Right lobe of liver (tissue), 6 donors: ENCODE results near the gene SOD1. TPM values are rescaled to one million over a fixed set of nuclear protein-coding genes. Genes with fewer than 3 reads are reported as not detected.
"Not testable (repeated sequence)": the region's sequence is repeated elsewhere in the genome, so short reads cannot be mapped to it uniquely, and the experiment has no call there.

Experiments used
- ATAC-seq, 4 donors: fragments of 200-7000 bp; cut with Tn5 transposase; one replicate each; pipeline ENCODE4 v1.9.1; 2020; ENCODE audit warnings: mild to moderate bottlenecking in 4 of 4, moderate library complexity in 4 of 4
- DNase-seq, 3 donors: peaks; one replicate each; pipeline ENCODE4 v3.0.0-alpha.2; 2020
- H3K27ac ChIP-seq, 3 donors: fragments of 200-600 bp; one replicate each; pipeline ENCODE4 v1.8.0; 2022
- H3K27me3 ChIP-seq, 2 donors: fragments of 200-600 bp; one replicate each; pipeline ENCODE4 v1.8.0; 2022
- H3K36me3 ChIP-seq, 4 donors: fragments of 200-600 bp; sonication (generic) in 1 of 4; one replicate each; pipeline versions ENCODE4 v1.5.1 to v1.8.0; 2017 to 2022; ENCODE audit warnings: control low read depth in 1 of 4
- H3K4me1 ChIP-seq, 4 donors: fragments of 200-600 bp; sonication (generic) in 1 of 4; one replicate each; pipeline versions ENCODE4 v1.5.1 to v1.8.0; 2017 to 2022; ENCODE audit warnings: control low read depth in 1 of 4
- H3K4me3 ChIP-seq, 3 donors: fragments of 200-600 bp; one replicate each; pipeline ENCODE4 v1.8.0; 2022
- H3K9me3 ChIP-seq, 4 donors: fragments of 200-600 bp; sonication (generic) in 1 of 4; one replicate each; pipeline versions ENCODE4 v1.5.1 to v1.8.0; 2017 to 2022; ENCODE audit warnings: control low read depth in 1 of 4
- POLR2A ChIP-seq: fragments of 450-650 bp; IDR thresholded peaks from one replicate; pipeline ENCODE4 v1.6.1; 2017; ENCODE audit warnings: antibody characterized with exemption, mild to moderate bottlenecking
- WGBS: methylation state at CpG from one replicate; pipeline ENCODE4 v1.1.6; 2018; ENCODE audit warnings: low coverage, low lambda C conversion rate; ENCODE audit not compliant: insufficient coverage; ENCODE audit errors: missing lambda C conversion rate; 5-methylcytosine and 5-hydroxymethylcytosine counted together
- intact Hi-C, 2 donors: fragments of 100-400 bp; cut with DNase I; formaldehyde crosslinking; loops; one replicate each; pipeline versions ENCODE4 v1.11.2 to v1.14.1; 2022
- total RNA-seq, 6 experiments: library from RNA; depleted of rRNA in 2 of 6; stranded (reverse); fragments of >200 nt in 2 of 6; fragmentation: NEBNext Ultra II Directional in 3 of 6; extraction: Animal tissue kit (Norgen Biotek cat#: 25700) in 3 of 6; gene quantifications; one replicate each; pipeline versions ENCODE4 v1.1.0 to v1.2.4, GENCODE V29; 2016 to 2023
- TF ChIP-seq, protein P1 (sequence below), 4 donors: fragments of 200-600 bp in 3 of 4; fragments of 450-650 bp in 1 of 4; IDR thresholded peaks; one replicate each; pipeline versions ENCODE4 v1.5.1 to v1.8.0; 2016 to 2022; ENCODE audit warnings: antibody characterized with exemption in 4 of 4, mild to moderate bottlenecking in 2 of 4
- donor health status: DM: no; HTN: yes; CAD: no.
- donor health status: DM: no; HTN: no; CAD: no.
- donor health status: DM: no; HTN: no; CAD: no.
- donor health status: DM: no; HTN: yes; CAD: no.
- donor health status: DM: no; HTN: yes; CAD: no.

SOD1 gene
- total RNA-seq, 6 experiments from 2014 or later, result 398 to 1,176 (median 518) TPM

DNA sequence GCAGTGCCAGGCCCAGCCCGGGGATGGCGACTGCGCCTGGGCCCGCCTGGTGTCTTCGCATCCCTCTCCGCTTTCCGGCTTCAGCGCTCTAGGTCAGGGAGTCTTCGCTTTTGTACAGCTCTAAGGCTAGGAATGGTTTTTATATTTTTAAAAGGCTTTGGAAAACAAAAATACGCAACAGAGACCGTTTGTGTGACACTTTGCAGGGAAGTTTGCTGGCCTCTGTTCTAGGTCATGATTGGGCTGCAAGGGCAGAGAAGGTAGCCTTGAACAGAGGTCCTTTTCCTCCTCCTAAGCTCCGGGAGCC lies 719 bp downstream of the SOD1 start:
- peak overlapping the region; percentile 89 to 98 (median 98) for H3K27ac ChIP-seq
- under 1% methylated on average over 11 of the region's 12 CpGs for WGBS
- no peak for DNase-seq
- peaks cover 0 to 43% (median 12%) of the 10 kb centered on the region in 4 donors for H3K4me1 ChIP-seq
- no peak for TF ChIP-seq POLR2A
- TF ChIP-seq, protein P1, sequence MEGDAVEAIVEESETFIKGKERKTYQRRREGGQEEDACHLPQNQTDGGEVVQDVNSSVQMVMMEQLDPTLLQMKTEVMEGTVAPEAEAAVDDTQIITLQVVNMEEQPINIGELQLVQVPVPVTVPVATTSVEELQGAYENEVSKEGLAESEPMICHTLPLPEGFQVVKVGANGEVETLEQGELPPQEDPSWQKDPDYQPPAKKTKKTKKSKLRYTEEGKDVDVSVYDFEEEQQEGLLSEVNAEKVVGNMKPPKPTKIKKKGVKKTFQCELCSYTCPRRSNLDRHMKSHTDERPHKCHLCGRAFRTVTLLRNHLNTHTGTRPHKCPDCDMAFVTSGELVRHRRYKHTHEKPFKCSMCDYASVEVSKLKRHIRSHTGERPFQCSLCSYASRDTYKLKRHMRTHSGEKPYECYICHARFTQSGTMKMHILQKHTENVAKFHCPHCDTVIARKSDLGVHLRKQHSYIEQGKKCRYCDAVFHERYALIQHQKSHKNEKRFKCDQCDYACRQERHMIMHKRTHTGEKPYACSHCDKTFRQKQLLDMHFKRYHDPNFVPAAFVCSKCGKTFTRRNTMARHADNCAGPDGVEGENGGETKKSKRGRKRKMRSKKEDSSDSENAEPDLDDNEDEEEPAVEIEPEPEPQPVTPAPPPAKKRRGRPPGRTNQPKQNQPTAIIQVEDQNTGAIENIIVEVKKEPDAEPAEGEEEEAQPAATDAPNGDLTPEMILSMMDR (IDR thresholded peaks at IDR 0.05), result no peak
- no peaks in the 10 kb centered on the region for H3K27me3 ChIP-seq
- intact Hi-C loops, result loop anchor here in 1 of 2 donors (10.0 kb wide), 1 partner anchor 65 kb away; no protein-coding TSS in a partner anchor
- H3K36me3 ChIP-seq, result peaks cover 0 to 19% (median 8%) of the 10 kb centered on the region in 4 donors
- no peaks in the 10 kb centered on the region for H3K9me3 ChIP-seq
- ATAC-seq, result peak in 2 of 4 donors; percentile 0 to 1
- H3K4me3 ChIP-seq, result peak overlapping the region; percentile 73 to 91 (median 80)

DNA sequence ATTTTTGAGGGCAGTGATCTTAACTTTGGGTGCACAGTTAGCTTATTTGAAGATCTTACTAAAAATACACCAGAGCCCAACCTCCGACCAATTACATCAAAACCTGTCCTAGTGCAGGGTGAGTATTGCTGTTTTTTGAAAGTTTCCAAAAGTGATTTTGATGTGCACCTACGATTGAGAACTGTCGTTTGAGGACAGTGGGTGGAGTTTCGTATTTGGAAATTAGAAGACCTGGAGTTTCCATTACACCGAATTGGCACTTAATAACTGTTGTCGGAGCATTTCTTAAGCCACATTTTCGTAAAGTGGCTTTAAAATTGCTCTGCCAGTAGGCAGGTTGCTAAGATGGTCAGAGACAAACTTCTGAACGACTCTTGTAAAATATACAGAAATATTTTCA lies 1.1 kb downstream of the SOD1 start:
- H3K4me3 ChIP-seq, result peak overlapping the region; percentile 73 to 91 (median 80)
- H3K4me1 ChIP-seq, result peaks cover 0 to 43% (median 12%) of the 10 kb centered on the region in 4 donors
- H3K9me3 ChIP-seq, result no peaks in the 10 kb centered on the region
- no peak for DNase-seq
- ATAC-seq, result no peak
- no peaks in the 10 kb centered on the region for H3K27me3 ChIP-seq
- H3K36me3 ChIP-seq, result peaks cover 0 to 23% (median 10%) of the 10 kb centered on the region in 4 donors
- intact Hi-C loops, result loop anchor here in 1 of 2 donors (10.0 kb wide), 1 partner anchor 64 kb away; no protein-coding TSS in a partner anchor
- 19% methylated on average over 8 of the region's 8 CpGs for WGBS
- peak overlapping the region; percentile 89 to 98 (median 98) for H3K27ac ChIP-seq
- TF ChIP-seq POLR2A, result no peak
- TF ChIP-seq, protein P1 (IDR thresholded peaks at IDR 0.05), result no peak

DNA sequence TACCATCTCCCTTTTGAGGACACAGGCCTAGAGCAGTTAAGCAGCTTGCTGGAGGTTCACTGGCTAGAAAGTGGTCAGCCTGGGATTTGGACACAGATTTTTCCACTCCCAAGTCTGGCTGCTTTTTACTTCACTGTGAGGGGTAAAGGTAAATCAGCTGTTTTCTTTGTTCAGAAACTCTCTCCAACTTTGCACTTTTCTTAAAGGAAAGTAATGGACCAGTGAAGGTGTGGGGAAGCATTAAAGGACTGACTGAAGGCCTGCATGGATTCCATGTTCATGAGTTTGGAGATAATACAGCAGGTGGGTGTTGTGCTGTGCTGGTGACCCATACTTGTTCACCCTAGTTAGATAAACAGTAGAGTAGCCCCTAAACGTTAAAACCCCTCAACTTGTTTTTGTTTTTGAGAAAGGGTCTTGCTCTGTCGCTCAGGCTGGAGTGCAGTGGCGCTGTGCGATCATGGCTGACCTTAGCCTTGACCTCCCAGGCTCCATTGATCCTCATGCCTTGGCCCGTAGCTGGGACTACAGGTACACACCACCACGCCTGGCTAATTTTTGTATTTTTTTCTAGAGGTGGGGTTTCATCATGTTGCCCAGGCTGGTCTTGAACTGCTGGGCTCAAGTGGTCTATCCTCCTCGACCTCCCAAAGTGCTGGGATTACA lies 4.2 kb downstream of the SOD1 start:
- peak overlapping the region in 2 of 3 donors; percentile 73 to 91 for H3K4me3 ChIP-seq
- H3K27me3 ChIP-seq, result no peaks in the 10 kb centered on the region
- DNase-seq, result no peak
- 28% methylated on average over 7 of the region's 7 CpGs for WGBS
- TF ChIP-seq, protein P1 (IDR thresholded peaks at IDR 0.05), result no peak
- ATAC-seq, result peak in 1 of 4 donors; percentile 33
- peaks cover 0 to 54% (median 25%) of the 10 kb centered on the region in 4 donors for H3K36me3 ChIP-seq
- no peaks in the 10 kb centered on the region for H3K9me3 ChIP-seq
- peak overlapping the region in 2 of 3 donors; percentile 8 to 98 for H3K27ac ChIP-seq
- H3K4me1 ChIP-seq, result peaks cover 0 to 34% (median 9%) of the 10 kb centered on the region in 4 donors
- intact Hi-C loops, result loop anchor here in 1 of 2 donors (10.0 kb wide), 1 partner anchor 61 kb away; no protein-coding TSS in a partner anchor

DNA sequence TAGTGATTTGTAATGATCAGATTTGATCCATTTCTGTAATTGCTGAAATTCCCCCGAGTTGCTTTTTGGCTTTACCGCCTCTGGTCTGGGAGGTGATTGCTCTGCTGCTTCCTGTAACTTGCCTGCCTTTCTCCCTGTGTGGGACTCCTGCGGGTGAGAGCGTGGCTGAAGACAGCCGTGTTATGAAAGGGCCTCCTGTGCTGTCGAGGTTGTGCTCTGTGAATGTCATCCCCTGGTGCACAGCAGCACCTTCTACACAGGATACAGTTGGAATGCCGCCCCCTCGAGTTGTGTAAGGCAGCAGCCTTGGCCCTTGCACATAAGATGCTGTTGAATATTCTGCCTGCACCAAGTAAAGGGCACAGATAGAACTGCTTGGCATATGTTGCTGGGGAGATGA lies 5.9 kb downstream of the SOD1 start:
- Histone ChIP-seq H3K9me3 (no peaks in the 10 kb centered on the region), H3K4me3 (no peak overlapping the region), H3K27ac (no peak overlapping the region), H3K36me3 (peaks cover 4 to 69% (median 29%) of the 10 kb centered on the region in 4 donors), H3K4me1 (peaks cover 0 to 32% (median 7%) of the 10 kb centered on the region in 4 donors), H3K27me3 (no peaks in the 10 kb centered on the region)
- WGBS, result 20% methylated on average over 4 of the region's 8 CpGs
- intact Hi-C loops, result loop anchor here in 1 of 2 donors (10.0 kb wide), 1 partner anchor 59 kb away; no protein-coding TSS in a partner anchor
- ATAC-seq (peak; percentile 18 to 48 (median 36)), DNase-seq (peak in 2 of 3 donors; percentile 38 to 50)
- TF ChIP-seq, protein P1 (IDR thresholded peaks at IDR 0.05), result no peak
- no peak for TF ChIP-seq POLR2A

GRCh38 chr21:31665869-31666268 lies 6.4 kb downstream of the SOD1 start:
- Histone ChIP-seq H3K36me3 (peaks cover 4 to 69% (median 29%) of the 10 kb centered on the region in 4 donors), H3K4me1 (peaks cover 0 to 32% (median 7%) of the 10 kb centered on the region in 4 donors)
- DNase-seq, H3K27ac ChIP-seq, ATAC-seq, H3K27me3 ChIP-seq, H3K9me3 ChIP-seq, H3K4me3 ChIP-seq: not testable (repeated sequence)
- WGBS, result 77% methylated on average over 4 of the region's 4 CpGs
- intact Hi-C loops, result loop anchor here in 1 of 2 donors (10.0 kb wide), 1 partner anchor 59 kb away; no protein-coding TSS in a partner anchor
